Neuronal stem cell (in vitro differentiated cells): Measurements from ENCODE around the gene NFATC3.
"Not testable (repeated sequence)": the region's sequence is repeated elsewhere in the genome, so short reads cannot be mapped to it uniquely, and the experiment has no call there.

Experiments
- DNase-seq: peaks from one replicate; pipeline ENCODE4 v3.0.0-alpha.2; 2013; ENCODE audit warnings: low spot score
- H2AFZ ChIP-seq: one replicate; pipeline ENCODE4 v1.6.1; 2013; ENCODE audit warnings: mild to moderate bottlenecking, low read length, inconsistent platforms
- H2AK5ac ChIP-seq: 2 replicates; pipeline ENCODE4 v1.6.1; 2013; ENCODE audit warnings: low read depth, mild to moderate bottlenecking, inconsistent platforms, low read length, moderate library complexity, mixed read lengths
- H2BK120ac ChIP-seq: 2 replicates; pipeline ENCODE4 v1.6.1; 2013; ENCODE audit warnings: low read depth, mild to moderate bottlenecking, inconsistent platforms, low read length, moderate library complexity, mixed read lengths
- H2BK12ac ChIP-seq: one replicate; pipeline ENCODE4 v1.6.1; 2013; ENCODE audit warnings: low read length, inconsistent platforms
- H2BK15ac ChIP-seq: 2 replicates; pipeline ENCODE4 v1.6.1; 2013; ENCODE audit warnings: mild to moderate bottlenecking, low read length, inconsistent platforms, mixed read lengths
- H2BK5ac ChIP-seq: one replicate; pipeline ENCODE4 v1.6.1; 2013; ENCODE audit warnings: inconsistent platforms, mild to moderate bottlenecking, low read length, moderate library complexity
- H3K14ac ChIP-seq: one replicate; pipeline ENCODE4 v1.6.1; 2013; ENCODE audit warnings: low read length, inconsistent platforms
- H3K18ac ChIP-seq: 2 replicates; pipeline ENCODE4 v1.6.1; 2013; ENCODE audit warnings: low read length, inconsistent platforms
- H3K23ac ChIP-seq: 2 replicates; pipeline ENCODE4 v1.6.1; 2013; ENCODE audit warnings: low read depth, mild to moderate bottlenecking, mixed read lengths, low read length, inconsistent platforms; ENCODE audit not compliant: poor library complexity
- H3K27ac ChIP-seq: replicated peaks from 3 replicates; pipeline ENCODE4 v1.5.1; 2013; ENCODE audit warnings: low read length, inconsistent platforms
- H3K27me3 ChIP-seq, 3 experiments: 2 replicates each; pipeline ENCODE4 v1.6.1; 2013; ENCODE audit warnings: low read length in 3 of 3, mild to moderate bottlenecking in 2 of 3, inconsistent platforms in 1 of 3, low read depth in 1 of 3, mixed read lengths in 1 of 3, moderate library complexity in 1 of 3; ENCODE audit not compliant: control insufficient read depth in 3 of 3, insufficient read depth in 3 of 3
- H3K36me3 ChIP-seq, 2 donors: replicated peaks in 1 of 2; 2 replicates each; pipeline ENCODE4 v1.6.1; 2013; ENCODE audit warnings: low read length in 2 of 2; ENCODE audit not compliant: control insufficient read depth in 2 of 2, insufficient read depth in 2 of 2
- H3K4ac ChIP-seq: 2 replicates; pipeline ENCODE4 v1.6.1; 2013; ENCODE audit warnings: inconsistent platforms, mild to moderate bottlenecking, low read length, moderate library complexity
- H3K4me1 ChIP-seq, 2 donors: 1 replicate in 1 of 2; 2 replicates in 1 of 2; pipeline ENCODE4 v1.6.1; 2013; ENCODE audit warnings: low read length in 2 of 2, low read depth in 1 of 2; ENCODE audit not compliant: control insufficient read depth in 2 of 2, insufficient read depth in 1 of 2
- H3K4me2 ChIP-seq: one replicate; pipeline ENCODE4 v1.6.1; 2013; ENCODE audit warnings: mild to moderate bottlenecking, low read length, inconsistent platforms; ENCODE audit not compliant: insufficient read depth, poor library complexity, severe bottlenecking
- H3K4me3 ChIP-seq, 2 donors: 2 replicates each; pipeline ENCODE4 v1.5.1; 2013; ENCODE audit warnings: low read length in 2 of 2, mild to moderate bottlenecking in 2 of 2, inconsistent platforms in 1 of 2, moderate library complexity in 1 of 2
- H3K79me1 ChIP-seq: one replicate; pipeline ENCODE4 v1.6.1; 2013; ENCODE audit warnings: low read depth, mild to moderate bottlenecking, inconsistent platforms, low read length, moderate library complexity
- H3K9ac ChIP-seq: one replicate; pipeline ENCODE4 v1.6.1; 2013; ENCODE audit warnings: mild to moderate bottlenecking, low read depth, low read length, inconsistent platforms; ENCODE audit not compliant: poor library complexity
- H3K9me3 ChIP-seq, 2 donors: replicated peaks in 1 of 2; 2 replicates each; pipeline versions ENCODE3 to v1.6.1; 2013; ENCODE audit warnings: low read length in 2 of 2, mild to moderate bottlenecking in 2 of 2, inconsistent platforms in 1 of 2, low read depth in 1 of 2, mixed read lengths in 1 of 2, moderate library complexity in 1 of 2; ENCODE audit not compliant: control insufficient read depth in 2 of 2, insufficient read depth in 1 of 2
- H4K8ac ChIP-seq: one replicate; pipeline ENCODE4 v1.6.1; 2013; ENCODE audit warnings: low read depth, mild to moderate bottlenecking, inconsistent platforms, low read length, moderate library complexity
- H4K91ac ChIP-seq: one replicate; pipeline ENCODE4 v1.6.1; 2013; ENCODE audit warnings: low read length, low read depth, mild to moderate bottlenecking, inconsistent platforms; ENCODE audit not compliant: poor library complexity
- WGBS, 2 donors: extraction: QIAGEN DNeasy Blood & Tissue Kit; methylation state at CpG; one replicate each; pipeline ENCODE4 v1.1.7; 2013; ENCODE audit warnings: missing lambda C conversion rate in 2 of 2, mixed read lengths in 1 of 2; ENCODE audit not compliant: insufficient read length in 2 of 2, insufficient replicate concordance in 1 of 2; ENCODE audit errors: extremely low coverage in 2 of 2; 5-methylcytosine and 5-hydroxymethylcytosine counted together

The NFATC3 gene

DNA sequence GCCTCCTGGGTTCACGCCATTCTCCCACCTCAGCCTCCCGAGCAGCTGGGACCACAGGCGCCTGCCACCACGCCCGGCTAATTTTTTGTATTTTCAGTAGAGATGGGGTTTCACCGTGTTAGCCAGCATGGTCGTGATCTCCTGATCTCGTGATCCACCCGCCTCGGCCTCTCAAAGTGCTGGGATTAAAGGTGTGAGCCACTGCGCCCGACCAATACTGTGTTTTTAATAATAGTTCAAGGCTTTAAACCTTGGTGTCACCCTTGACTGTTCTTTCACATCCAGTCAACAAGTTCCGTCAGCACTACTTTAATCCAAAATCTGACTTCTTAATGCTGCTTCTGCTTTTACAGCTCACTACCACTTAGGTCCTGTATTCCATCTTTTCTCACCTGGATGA is 33.8 kb downstream of the NFATC3 start:
- WGBS, 2 donors, result no CpG with 5 or more reads among the region's 13 CpGs
- not testable (repeated sequence) for DNase-seq, H3K79me1 ChIP-seq, H3K14ac ChIP-seq, H2AK5ac ChIP-seq, H3K27ac ChIP-seq, H4K91ac ChIP-seq, H3K9ac ChIP-seq, H3K9me3 ChIP-seq, H2BK120ac ChIP-seq, H3K18ac ChIP-seq, H3K27me3 ChIP-seq, H4K8ac ChIP-seq, H3K4me3 ChIP-seq, H3K4me2 ChIP-seq, H2AFZ ChIP-seq, H3K4ac ChIP-seq, H2BK5ac ChIP-seq, H3K4me1 ChIP-seq, H3K23ac ChIP-seq, H2BK15ac ChIP-seq, H2BK12ac ChIP-seq
- H3K36me3 ChIP-seq, result peaks cover 3 to 14% of the 10 kb centered on the region in 2 donors

DNA sequence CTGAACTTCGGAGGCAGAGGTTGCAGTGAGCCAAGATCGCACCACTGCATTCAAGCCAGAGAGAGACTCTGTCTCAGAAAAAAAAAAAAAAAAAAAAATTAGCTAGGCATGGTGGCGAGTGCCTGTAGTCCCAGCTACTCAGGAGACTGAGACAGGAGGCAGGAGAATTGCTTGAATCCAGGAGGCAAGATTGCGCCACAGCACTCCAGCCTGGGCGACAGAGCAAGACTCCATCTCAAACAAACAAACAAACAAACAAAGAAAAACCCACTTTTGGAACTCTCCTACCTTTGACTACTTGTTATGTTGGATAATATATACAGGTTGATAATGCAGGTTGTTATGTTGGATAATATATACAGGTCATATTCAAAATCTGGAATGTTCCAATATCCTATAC is 35.3 kb downstream of the NFATC3 start:
- not testable (repeated sequence) for H2BK120ac ChIP-seq, H2AK5ac ChIP-seq, DNase-seq, H3K18ac ChIP-seq, H3K79me1 ChIP-seq, H3K9ac ChIP-seq, H2AFZ ChIP-seq, H4K8ac ChIP-seq, H3K23ac ChIP-seq, H3K27me3 ChIP-seq, H2BK15ac ChIP-seq, H3K4me3 ChIP-seq, H4K91ac ChIP-seq, H3K14ac ChIP-seq, H3K4me1 ChIP-seq, H3K9me3 ChIP-seq, H2BK5ac ChIP-seq, H3K27ac ChIP-seq, H3K4me2 ChIP-seq, H3K4ac ChIP-seq, H2BK12ac ChIP-seq
- peaks cover 3 to 14% of the 10 kb centered on the region in 2 donors for H3K36me3 ChIP-seq
- WGBS, 2 donors, result no CpG with 5 or more reads among the region's 5 CpGs

DNA sequence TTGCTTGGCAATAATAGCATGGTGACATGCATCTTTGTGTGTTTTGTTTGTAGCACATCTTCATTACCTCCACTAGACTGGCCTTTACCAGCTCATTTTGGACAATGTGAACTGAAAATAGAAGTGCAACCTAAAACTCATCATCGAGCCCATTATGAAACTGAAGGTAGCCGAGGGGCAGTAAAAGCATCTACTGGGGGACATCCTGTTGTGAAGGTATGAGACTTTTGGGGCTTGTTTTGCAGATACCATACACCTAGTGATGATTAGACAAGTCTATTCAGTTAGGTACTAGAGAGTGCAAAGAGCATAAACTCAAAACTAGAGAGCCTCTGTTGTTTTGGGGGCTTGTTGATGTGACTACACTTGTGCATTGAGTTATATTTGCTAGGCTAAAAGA is 41.2 kb downstream of the NFATC3 start:
- Histone ChIP-seq H4K8ac (no peak overlapping the region), H3K23ac (no peak overlapping the region), H3K4ac (no peak overlapping the region), H3K36me3 (peaks cover 9 to 34% of the 10 kb centered on the region in 2 donors), H3K27ac (no peak overlapping the region), H4K91ac (no peak overlapping the region), H3K14ac (no peak overlapping the region), H2AK5ac (no peak overlapping the region), H2BK5ac (no peak overlapping the region), H3K18ac (no peak overlapping the region), H3K79me1 (peaks cover 3% of the 10 kb centered on the region), H3K4me1 (peaks cover 0 to 4% of the 10 kb centered on the region in 2 donors), H3K9ac (no peak overlapping the region), H3K9me3 (no peaks in the 10 kb centered on the region), H3K4me3 (no peak overlapping the region), H2BK12ac (no peak overlapping the region), H2AFZ (no peak overlapping the region), H3K4me2 (no peak overlapping the region), H2BK15ac (no peak overlapping the region), H3K27me3 (no peaks in the 10 kb centered on the region), H2BK120ac (no peak overlapping the region)
- WGBS, 2 donors, result no CpG with 5 or more reads among the region's 2 CpGs
- DNase-seq, result no peak

DNA sequence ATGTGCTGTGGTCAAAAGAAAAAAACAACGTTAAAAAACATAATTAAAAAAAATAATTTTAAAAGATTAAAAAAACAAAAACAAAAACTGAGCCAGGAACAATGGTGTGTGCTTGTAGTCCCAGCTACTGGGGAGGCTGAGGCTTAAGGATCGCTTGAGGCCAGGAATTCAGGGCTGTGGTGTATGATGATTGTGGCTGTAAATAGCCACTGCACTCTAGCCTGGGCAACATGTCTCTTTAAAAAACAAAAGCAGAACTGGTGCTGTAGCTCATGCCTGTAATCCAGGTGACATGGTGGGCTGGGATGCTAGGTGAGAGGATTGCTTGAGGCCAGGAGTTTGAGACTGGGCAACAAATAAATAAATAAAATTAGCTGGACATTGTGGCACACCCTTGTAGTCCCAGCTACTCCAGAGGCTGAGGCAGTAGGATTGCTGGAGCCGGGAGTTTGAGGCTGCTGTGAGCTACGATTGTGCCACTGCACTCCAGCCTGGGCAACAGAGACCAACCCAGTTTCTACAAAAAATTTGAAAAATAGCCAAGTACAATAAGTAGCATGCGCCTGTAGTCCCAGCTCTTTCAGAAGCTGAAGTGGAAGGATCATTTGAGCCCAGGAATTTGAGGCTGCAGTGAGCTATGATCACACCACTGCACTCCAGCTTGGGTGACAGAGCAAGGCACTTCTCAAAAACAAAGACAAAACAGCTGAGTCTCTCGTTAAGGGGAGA is 43.6 kb downstream of the NFATC3 start:
- Histone ChIP-seq H3K9ac (no peak overlapping the region), H2BK12ac (no peak overlapping the region), H3K4me2 (no peak overlapping the region), H3K14ac (no peak overlapping the region), H3K79me1 (no peaks in the 10 kb centered on the region), H3K36me3 (peaks cover 6 to 34% of the 10 kb centered on the region in 2 donors), H2BK120ac (no peak overlapping the region), H3K4me1 (peaks cover 0 to 4% of the 10 kb centered on the region in 2 donors), H3K23ac (no peak overlapping the region), H2AFZ (no peak overlapping the region), H3K9me3 (no peaks in the 10 kb centered on the region), H2AK5ac (no peak overlapping the region), H3K4me3 (no peak overlapping the region), H3K18ac (no peak overlapping the region), H4K91ac (no peak overlapping the region), H3K27ac (peak overlapping the region; percentile 61), H3K27me3 (no peaks in the 10 kb centered on the region), H2BK5ac (no peak overlapping the region), H2BK15ac (no peak overlapping the region), H4K8ac (no peak overlapping the region), H3K4ac (no peak overlapping the region)
- peak; percentile 3 for DNase-seq
- no CpG with 5 or more reads among the region's 6 CpGs for WGBS, 2 donors
